WTC11 (cell line): ENCODE data around the gene ARHGEF37. TPM values are rescaled to one million over a fixed set of nuclear protein-coding genes. Genes with fewer than 3 reads are reported as not detected.
"Not testable (repeated sequence)": the region's sequence is repeated elsewhere in the genome, so short reads cannot be mapped to it uniquely, and the experiment has no call there.

Source experiments
- ATAC-seq: fragments of 200-7000 bp; cut with Tn5 transposase; 2 replicates; pipeline ENCODE4 v1.10.0; 2021; ENCODE audit warnings: mild to moderate bottlenecking, moderate library complexity
- CTCF ChIA-PET: fragments of 300-600 bp; sonication (Branson Sonifier 250); formaldehyde crosslinking; loops from one replicate; lab custom pipeline; 2021; ENCODE audit warnings: antibody characterized with exemption; lab: Charles Lee
- POLR2A ChIA-PET: fragments of 350-600 bp; sonication (Branson Sonifier 250); formaldehyde crosslinking; loops from one replicate; lab custom pipeline; 2021; ENCODE audit warnings: antibody characterized with exemption; lab: Charles Lee
- DNase-seq: peaks from one replicate; pipeline ENCODE4 v3.0.0; 2021; ENCODE audit warnings: low spot score
- H3K27ac Mint-ChIP-seq: 2 replicates; pipeline ENCODE4 v1.8.0; 2021; ENCODE audit warnings: mixed read lengths
- H3K27me3 Mint-ChIP-seq: 2 replicates; pipeline ENCODE4 v1.8.0; 2021; ENCODE audit warnings: low read depth, mild to moderate bottlenecking, moderate library complexity, mixed read lengths
- H3K36me3 Mint-ChIP-seq: 2 replicates; pipeline ENCODE4 v1.8.0; 2021; ENCODE audit warnings: mixed read lengths
- H3K4me1 Mint-ChIP-seq: 2 replicates; pipeline ENCODE4 v1.8.0; 2022; ENCODE audit warnings: mixed read lengths
- H3K4me3 Mint-ChIP-seq: 2 replicates; pipeline ENCODE4 v1.8.0; 2021; ENCODE audit warnings: mild to moderate bottlenecking, moderate library complexity, mixed read lengths
- H3K9me3 Mint-ChIP-seq: 2 replicates; pipeline ENCODE4 v1.8.0; 2021; ENCODE audit warnings: mixed read lengths
- CDX4 ChIP-seq: fragments of 250-450 bp; sonication (Bioruptor Pico); IDR thresholded peaks from 2 replicates; pipeline ENCODE4 v1.9.0; 2021; ENCODE audit warnings: moderate library complexity, mild to moderate bottlenecking, inconsistent platforms, borderline replicate concordance
- CREM ChIP-seq: sonication (generic); formaldehyde crosslinking; IDR thresholded peaks from 2 replicates; pipeline ENCODE4 v1.8.1; 2022; ENCODE audit warnings: mild to moderate bottlenecking, missing genetic modification reagents, moderate library complexity
- CTCF ChIP-seq: fragments of 200-600 bp; IDR thresholded peaks from 2 replicates; pipeline ENCODE4 v1.8.0; 2022; ENCODE audit warnings: antibody characterized with exemption
- EMX1 ChIP-seq: fragments of 250-450 bp; sonication (Bioruptor Pico); IDR thresholded peaks from 2 replicates; pipeline ENCODE4 v1.8.0; 2021; ENCODE audit warnings: mild to moderate bottlenecking
- FOXK1 ChIP-seq: sonication (generic); formaldehyde crosslinking; IDR thresholded peaks from 2 replicates; pipeline ENCODE4 v1.8.0; 2022; ENCODE audit warnings: mild to moderate bottlenecking, moderate library complexity, missing genetic modification reagents
- GABPB1 ChIP-seq: sonication (generic); formaldehyde crosslinking; IDR thresholded peaks from 2 replicates; pipeline ENCODE4 v1.8.1; 2023; ENCODE audit warnings: mild to moderate bottlenecking, missing genetic modification reagents
- JAZF1 ChIP-seq: fragments of 250-450 bp; sonication (Bioruptor Pico); IDR thresholded peaks from 2 replicates; pipeline ENCODE4 v1.9.0; 2021; ENCODE audit warnings: moderate library complexity, mild to moderate bottlenecking, inconsistent platforms
- MLX ChIP-seq: sonication (generic); formaldehyde crosslinking; IDR thresholded peaks from 2 replicates; pipeline ENCODE4 v1.8.1; 2023; ENCODE audit warnings: mild to moderate bottlenecking, missing genetic modification reagents, moderate library complexity
- NFATC4 ChIP-seq: fragments of 250-450 bp; sonication (Bioruptor Pico); IDR thresholded peaks from 2 replicates; pipeline ENCODE4 v1.9.0; 2021; ENCODE audit warnings: mild to moderate bottlenecking
- NR1H2 ChIP-seq: sonication (generic); formaldehyde crosslinking; IDR thresholded peaks from 2 replicates; pipeline ENCODE4 v1.9.0; 2021; ENCODE audit warnings: mild to moderate bottlenecking, moderate library complexity, missing genetic modification reagents
- NR2C2 ChIP-seq: sonication (generic); formaldehyde crosslinking; IDR thresholded peaks from 2 replicates; pipeline ENCODE4 v1.8.0; 2022; ENCODE audit warnings: mild to moderate bottlenecking, missing genetic modification reagents
- NR3C1 ChIP-seq: sonication (generic); formaldehyde crosslinking; conservative IDR thresholded peaks from 2 replicates; pipeline ENCODE4 v1.8.1; 2023; ENCODE audit warnings: low read depth, mild to moderate bottlenecking, missing genetic modification reagents
- RORB ChIP-seq: fragments of 250-450 bp; sonication (Bioruptor Pico); IDR thresholded peaks from 2 replicates; pipeline ENCODE4 v1.9.0; 2021; ENCODE audit warnings: mild to moderate bottlenecking
- SOX15 ChIP-seq: fragments of 250-450 bp; sonication (Bioruptor Pico); IDR thresholded peaks from 2 replicates; pipeline ENCODE4 v1.9.0; 2021; ENCODE audit warnings: mild to moderate bottlenecking
- TP53 ChIP-seq: sonication (generic); formaldehyde crosslinking; IDR thresholded peaks from 2 replicates; pipeline ENCODE4 v1.8.1; 2023; ENCODE audit warnings: mild to moderate bottlenecking, missing genetic modification reagents
- USF1 ChIP-seq: sonication (generic); formaldehyde crosslinking; IDR thresholded peaks from 2 replicates; pipeline ENCODE4 v1.8.0; 2022; ENCODE audit warnings: mild to moderate bottlenecking, missing genetic modification reagents
- ZBTB21 ChIP-seq: sonication (generic); formaldehyde crosslinking; IDR thresholded peaks from 2 replicates; pipeline ENCODE4 v1.8.1; 2023; ENCODE audit warnings: mild to moderate bottlenecking, missing genetic modification reagents, borderline replicate concordance
- ZBTB43 ChIP-seq: sonication (generic); formaldehyde crosslinking; IDR thresholded peaks from 2 replicates; pipeline ENCODE4 v1.8.1; 2023; ENCODE audit warnings: mild to moderate bottlenecking, missing genetic modification reagents
- ZNF396 ChIP-seq: fragments of 250-450 bp; sonication (Bioruptor Pico); IDR thresholded peaks from 2 replicates; pipeline ENCODE4 v1.8.0; 2021; ENCODE audit warnings: mild to moderate bottlenecking, moderate library complexity, borderline replicate concordance
- total RNA-seq: library from RNA; stranded (reverse); gene quantifications from 3 replicates; pipeline ENCODE4 v1.2.3, GENCODE V29; 2021
- TF ChIP-seq, protein P1 (sequence below): sonication (generic); formaldehyde crosslinking; IDR thresholded peaks from 2 replicates; pipeline ENCODE4 v1.8.0; 2022; ENCODE audit warnings: missing genetic modification reagents

Gene ARHGEF37
- total RNA-seq, 1 experiment from 2014 or later, result 1.1 TPM

- DNase-seq, result peak; percentile 18
- not testable (repeated sequence) for H3K36me3 Mint-ChIP-seq, H3K4me3 Mint-ChIP-seq, H3K9me3 Mint-ChIP-seq, H3K27me3 Mint-ChIP-seq
- ChIA-PET CTCF (interaction anchor here (0.6 to 3.1 kb wide), 34 partner anchors 11 to 825 kb away, joined by 3 to 57 read pairs (median 4); partner anchors contain the start of genes ARHGEF37, IL17B and PCYOX1L), POLR2A (interaction anchor here (0.5 to 1.0 kb wide), 2 partner anchors 14 to 30 kb away, joined by 3 read pairs; no protein-coding TSS in a partner anchor)
- Mint-ChIP-seq H3K27ac (peak overlapping the region; percentile 94), H3K4me1 (peaks cover 37% of the 10 kb centered on the region)
- ATAC-seq, result peak; percentile 91
- peak; percentile 42; the same call in 1 of the 2 replicates for TF ChIP-seq CTCF
Measured at GRCh38 chr5:149564542-149565140, 16.7 kb upstream of the ARHGEF37 start.

DNA sequence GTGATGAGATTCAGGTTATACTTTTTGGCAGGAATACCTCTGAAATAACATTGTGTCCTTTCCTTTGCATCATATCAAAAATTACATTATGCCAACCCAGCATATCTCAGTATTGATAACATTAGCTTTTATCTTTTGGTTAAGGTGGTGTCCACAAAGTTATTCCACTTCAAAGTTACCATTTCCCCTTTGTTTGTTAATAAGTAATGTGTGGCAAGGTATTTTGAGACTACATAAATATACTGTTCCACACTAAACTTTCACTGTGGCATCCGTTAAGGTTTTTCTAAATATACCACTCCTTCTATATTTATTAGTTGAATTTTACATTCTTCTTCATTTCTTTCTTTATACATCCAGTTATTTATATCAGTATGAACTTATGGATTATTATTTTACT, 14.1 kb upstream of the ARHGEF37 start:
- Mint-ChIP-seq H3K27me3 (no peaks in the 10 kb centered on the region), H3K9me3 (no peaks in the 10 kb centered on the region), H3K4me1 (peaks cover 18% of the 10 kb centered on the region), H3K4me3 (no peak overlapping the region), H3K27ac (no peak overlapping the region), H3K36me3 (no peaks in the 10 kb centered on the region)
- no peak for TF ChIP-seq TP53 (CRISPR knock-in tag)
- TF ChIP-seq CREM (CRISPR knock-in tag), result no peak
- no peak for TF ChIP-seq ZNF396 (CRISPR knock-in tag)
- no peak for TF ChIP-seq NR3C1 (CRISPR knock-in tag)
- TF ChIP-seq GABPB1 (CRISPR knock-in tag), result no peak
- TF ChIP-seq CDX4 (CRISPR knock-in tag), result no peak
- TF ChIP-seq MLX (CRISPR knock-in tag), result no peak
- TF ChIP-seq USF1 (CRISPR knock-in tag), result no peak
- ATAC-seq (no peak), DNase-seq (no peak)
- ChIA-PET CTCF (interaction anchor here (3.1 kb wide), 1 partner anchor 126 kb away, joined by 57 read pairs; no protein-coding TSS in a partner anchor), POLR2A (no interaction called here)

GRCh38 chr5:149572170-149572569, 9.1 kb upstream of the ARHGEF37 start:
- Mint-ChIP-seq H3K36me3 (no peaks in the 10 kb centered on the region), H3K9me3 (no peaks in the 10 kb centered on the region), H3K27me3 (no peaks in the 10 kb centered on the region), H3K27ac (no peak overlapping the region), H3K4me3 (no peak overlapping the region), H3K4me1 (no peaks in the 10 kb centered on the region)
- ATAC-seq (no peak), DNase-seq (no peak)
- ChIA-PET POLR2A (no interaction called here), CTCF (interaction anchor here (0.7 to 1.2 kb wide), 2 partner anchors 191 to 205 kb away, joined by 3 read pairs; no protein-coding TSS in a partner anchor)
- no peak for TF ChIP-seq RORB (CRISPR knock-in tag)
- no peak for TF ChIP-seq ZBTB21 (CRISPR knock-in tag)
- TF ChIP-seq ZBTB43, result no peak
- no peak for TF ChIP-seq NFATC4 (CRISPR knock-in tag)
- TF ChIP-seq, protein P1, sequence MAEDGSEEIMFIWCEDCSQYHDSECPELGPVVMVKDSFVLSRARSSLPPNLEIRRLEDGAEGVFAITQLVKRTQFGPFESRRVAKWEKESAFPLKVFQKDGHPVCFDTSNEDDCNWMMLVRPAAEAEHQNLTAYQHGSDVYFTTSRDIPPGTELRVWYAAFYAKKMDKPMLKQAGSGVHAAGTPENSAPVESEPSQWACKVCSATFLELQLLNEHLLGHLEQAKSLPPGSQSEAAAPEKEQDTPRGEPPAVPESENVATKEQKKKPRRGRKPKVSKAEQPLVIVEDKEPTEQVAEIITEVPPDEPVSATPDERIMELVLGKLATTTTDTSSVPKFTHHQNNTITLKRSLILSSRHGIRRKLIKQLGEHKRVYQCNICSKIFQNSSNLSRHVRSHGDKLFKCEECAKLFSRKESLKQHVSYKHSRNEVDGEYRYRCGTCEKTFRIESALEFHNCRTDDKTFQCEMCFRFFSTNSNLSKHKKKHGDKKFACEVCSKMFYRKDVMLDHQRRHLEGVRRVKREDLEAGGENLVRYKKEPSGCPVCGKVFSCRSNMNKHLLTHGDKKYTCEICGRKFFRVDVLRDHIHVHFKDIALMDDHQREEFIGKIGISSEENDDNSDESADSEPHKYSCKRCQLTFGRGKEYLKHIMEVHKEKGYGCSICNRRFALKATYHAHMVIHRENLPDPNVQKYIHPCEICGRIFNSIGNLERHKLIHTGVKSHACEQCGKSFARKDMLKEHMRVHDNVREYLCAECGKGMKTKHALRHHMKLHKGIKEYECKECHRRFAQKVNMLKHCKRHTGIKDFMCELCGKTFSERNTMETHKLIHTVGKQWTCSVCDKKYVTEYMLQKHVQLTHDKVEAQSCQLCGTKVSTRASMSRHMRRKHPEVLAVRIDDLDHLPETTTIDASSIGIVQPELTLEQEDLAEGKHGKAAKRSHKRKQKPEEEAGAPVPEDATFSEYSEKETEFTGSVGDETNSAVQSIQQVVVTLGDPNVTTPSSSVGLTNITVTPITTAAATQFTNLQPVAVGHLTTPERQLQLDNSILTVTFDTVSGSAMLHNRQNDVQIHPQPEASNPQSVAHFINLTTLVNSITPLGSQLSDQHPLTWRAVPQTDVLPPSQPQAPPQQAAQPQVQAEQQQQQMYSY (CRISPR knock-in tag), result no peak
- no peak for TF ChIP-seq FOXK1 (CRISPR knock-in tag)
- TF ChIP-seq EMX1 (CRISPR knock-in tag), result no peak
- no peak for TF ChIP-seq MLX (CRISPR knock-in tag)
- TF ChIP-seq SOX15 (CRISPR knock-in tag), result no peak
- no peak for TF ChIP-seq JAZF1
- TF ChIP-seq NR1H2 (CRISPR knock-in tag), result no peak
- no peak for TF ChIP-seq NR2C2 (CRISPR knock-in tag)
